Peyer's patch (tissue), 4 donors: ENCODE data around the gene DDX27. TPM values are rescaled to one million over a fixed set of nuclear protein-coding genes. Genes with fewer than 3 reads are reported as not detected.

Experiments
- DNase-seq, 3 donors: peaks; one replicate each; pipeline ENCODE4 v3.0.0-alpha.2; 2017 to 2019
- H3K27ac ChIP-seq, 4 donors: fragments of 200-600 bp; sonication (generic); one replicate each; pipeline ENCODE4 v1.5.1; 2016 to 2019
- H3K27me3 ChIP-seq, 2 donors: fragments of 200-600 bp; sonication (generic); one replicate each; pipeline ENCODE4 v1.5.1; 2019
- H3K36me3 ChIP-seq, 3 donors: fragments of 200-600 bp; sonication (generic); one replicate each; pipeline ENCODE4 v1.5.1; 2016 to 2019
- H3K4me1 ChIP-seq, 4 donors: fragments of 200-600 bp; sonication (generic); one replicate each; pipeline ENCODE4 v1.5.1; 2016 to 2019
- H3K4me3 ChIP-seq, 4 donors: fragments of 200-600 bp; sonication (generic); 1 replicate in 3 of 4; 2 replicates in 1 of 4; pipeline ENCODE4 v1.5.1; 2016 to 2019; ENCODE audit warnings: mild to moderate bottlenecking in 1 of 4
- H3K9me3 ChIP-seq, 4 donors: fragments of 200-600 bp; sonication (generic); one replicate each; pipeline ENCODE4 v1.5.1; 2016 to 2019; ENCODE audit warnings: mild to moderate bottlenecking in 1 of 4
- POLR2A ChIP-seq, 2 donors: fragments of 450-650 bp; IDR thresholded peaks; one replicate each; pipeline ENCODE4 v1.5.1; 2017; ENCODE audit warnings: antibody characterized with exemption in 2 of 2, mild to moderate bottlenecking in 2 of 2, moderate library complexity in 2 of 2
- total RNA-seq, 4 donors: library from RNA; depleted of rRNA; stranded (reverse); fragments of >200 nt; gene quantifications; one replicate each; pipeline ENCODE4 v1.1.0, GENCODE V29; 2016
- TF ChIP-seq, protein P1 (sequence below), 6 experiments: fragments of 450-650 bp in 4 of 6; fragments of 200-600 bp in 2 of 6; sonication (generic) in 1 of 6; IDR thresholded peaks; one replicate each; pipeline ENCODE4 v1.5.1; 2017 to 2019; ENCODE audit warnings: antibody characterized with exemption in 6 of 6, mild to moderate bottlenecking in 3 of 6, moderate library complexity in 1 of 6

The DDX27 gene
- total RNA-seq, 4 donors from 2014 or later = 23.1 to 81.7 (median 39.2) TPM

DNA sequence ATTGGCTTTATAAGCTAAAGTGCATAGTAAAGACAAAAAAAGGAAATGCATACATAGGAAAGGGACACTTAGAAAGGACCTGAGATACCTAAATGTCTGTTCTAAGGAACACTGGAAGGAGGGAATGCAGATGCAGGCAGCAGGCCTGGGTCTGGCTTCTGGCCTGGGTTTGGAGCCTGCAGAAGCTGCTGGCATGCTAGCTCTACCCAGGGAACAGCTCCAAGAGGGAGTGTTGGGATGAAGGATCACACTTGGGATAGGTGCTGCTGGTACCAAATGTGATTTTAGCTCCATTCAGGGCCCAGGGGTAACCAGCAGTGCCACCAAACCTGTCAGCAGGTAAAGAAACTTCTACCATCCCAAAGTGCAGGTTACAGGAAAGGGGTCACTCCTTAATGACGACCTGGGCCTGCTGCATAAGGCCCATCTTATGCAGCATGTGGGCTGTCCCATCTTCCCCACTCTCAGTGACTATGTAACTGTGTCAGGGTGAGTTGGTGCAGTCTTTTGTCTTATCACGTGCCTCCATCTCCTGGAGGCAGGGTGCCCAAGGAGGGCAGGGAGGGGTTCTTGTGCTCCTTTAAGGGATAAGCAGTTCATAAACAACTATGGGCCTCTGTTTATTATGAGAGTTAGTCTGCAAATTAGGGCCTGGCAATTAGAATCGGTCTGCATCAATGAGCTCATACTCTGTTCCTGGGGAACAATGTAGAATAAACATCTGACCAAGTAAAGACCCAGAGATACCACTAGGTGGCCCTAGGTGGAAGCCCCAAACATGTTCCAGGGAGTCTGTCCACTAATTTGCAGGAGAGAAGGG is 26.9 kb downstream of the DDX27 start:
- H3K4me3 ChIP-seq = no peak overlapping the region
- peak overlapping the region in 1 of 4 donors; percentile 18 for H3K27ac ChIP-seq
- peaks cover 0 to 4% (median 0%) of the 10 kb centered on the region in 4 donors for H3K4me1 ChIP-seq
- H3K27me3 ChIP-seq = no peaks in the 10 kb centered on the region
- TF ChIP-seq, protein P1, sequence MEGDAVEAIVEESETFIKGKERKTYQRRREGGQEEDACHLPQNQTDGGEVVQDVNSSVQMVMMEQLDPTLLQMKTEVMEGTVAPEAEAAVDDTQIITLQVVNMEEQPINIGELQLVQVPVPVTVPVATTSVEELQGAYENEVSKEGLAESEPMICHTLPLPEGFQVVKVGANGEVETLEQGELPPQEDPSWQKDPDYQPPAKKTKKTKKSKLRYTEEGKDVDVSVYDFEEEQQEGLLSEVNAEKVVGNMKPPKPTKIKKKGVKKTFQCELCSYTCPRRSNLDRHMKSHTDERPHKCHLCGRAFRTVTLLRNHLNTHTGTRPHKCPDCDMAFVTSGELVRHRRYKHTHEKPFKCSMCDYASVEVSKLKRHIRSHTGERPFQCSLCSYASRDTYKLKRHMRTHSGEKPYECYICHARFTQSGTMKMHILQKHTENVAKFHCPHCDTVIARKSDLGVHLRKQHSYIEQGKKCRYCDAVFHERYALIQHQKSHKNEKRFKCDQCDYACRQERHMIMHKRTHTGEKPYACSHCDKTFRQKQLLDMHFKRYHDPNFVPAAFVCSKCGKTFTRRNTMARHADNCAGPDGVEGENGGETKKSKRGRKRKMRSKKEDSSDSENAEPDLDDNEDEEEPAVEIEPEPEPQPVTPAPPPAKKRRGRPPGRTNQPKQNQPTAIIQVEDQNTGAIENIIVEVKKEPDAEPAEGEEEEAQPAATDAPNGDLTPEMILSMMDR (IDR thresholded peaks at IDR 0.05) = peak; percentile 40 to 70 (median 58)
- no peak for TF ChIP-seq POLR2A (IDR thresholded peaks at IDR 0.05)
- DNase-seq = no peak
- no peaks in the 10 kb centered on the region for H3K9me3 ChIP-seq
- peaks cover 0 to 97% (median 0%) of the 10 kb centered on the region in 3 donors for H3K36me3 ChIP-seq

DNA sequence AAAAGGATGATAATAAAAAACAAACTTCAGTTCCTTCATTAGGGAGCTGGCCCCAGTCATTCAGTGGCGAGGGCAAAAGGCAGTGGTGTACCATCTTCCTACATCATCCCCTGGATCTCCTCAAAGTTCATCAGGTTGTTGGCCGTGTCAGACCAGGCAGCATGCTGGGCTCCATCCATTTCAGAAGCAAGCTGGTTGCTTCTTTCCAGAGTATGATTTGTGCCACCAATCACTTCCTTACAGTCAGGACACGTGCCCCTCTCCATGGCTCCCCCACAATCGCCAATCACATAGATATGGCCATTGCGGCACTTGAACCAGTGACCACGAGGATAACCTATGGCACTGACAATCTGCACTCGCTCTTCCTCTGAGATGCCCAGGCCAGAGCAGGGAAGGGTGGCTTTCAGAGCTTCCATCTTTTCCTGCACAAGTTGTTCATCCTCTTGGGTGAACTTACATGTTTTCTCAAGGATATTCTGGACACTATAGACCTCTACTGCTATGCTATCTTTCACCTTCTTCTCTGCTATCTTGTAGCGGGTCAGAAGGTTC is 28.0 kb downstream of the DDX27 start:
- no peak overlapping the region for H3K4me3 ChIP-seq
- H3K27me3 ChIP-seq = no peaks in the 10 kb centered on the region
- DNase-seq = no peak
- TF ChIP-seq POLR2A (IDR thresholded peaks at IDR 0.05) = no peak
- TF ChIP-seq, protein P1 (IDR thresholded peaks at IDR 0.05) = no peak
- peaks cover 0 to 4% (median 0%) of the 10 kb centered on the region in 4 donors for H3K4me1 ChIP-seq
- no peaks in the 10 kb centered on the region for H3K9me3 ChIP-seq
- H3K27ac ChIP-seq = no peak overlapping the region
- peaks cover 0 to 97% (median 0%) of the 10 kb centered on the region in 3 donors for H3K36me3 ChIP-seq

DNA sequence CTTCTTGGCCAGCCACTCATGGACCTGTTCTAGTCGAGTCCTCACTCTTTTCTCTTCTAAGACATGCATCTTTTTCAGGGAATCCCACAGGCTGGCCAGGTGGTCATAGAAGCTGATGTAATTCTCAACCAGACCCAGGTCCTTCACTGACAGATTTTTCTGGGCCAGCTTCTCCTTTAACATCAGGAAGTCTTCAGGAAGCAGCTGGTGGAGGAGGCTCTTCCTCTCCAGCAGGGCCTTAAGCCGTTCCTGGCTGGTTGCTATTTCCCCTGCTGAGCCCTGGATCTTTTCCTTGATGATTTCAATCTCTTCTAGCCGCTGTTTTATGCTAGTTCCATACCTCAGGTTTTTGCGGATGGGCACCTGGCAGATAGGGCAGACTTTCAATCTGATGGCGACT is 28.6 kb downstream of the DDX27 start:
- Histone ChIP-seq H3K4me1 (peaks cover 0 to 4% (median 0%) of the 10 kb centered on the region in 4 donors), H3K27me3 (no peaks in the 10 kb centered on the region), H3K27ac (no peak overlapping the region), H3K9me3 (no peaks in the 10 kb centered on the region), H3K36me3 (peaks cover 0 to 97% (median 0%) of the 10 kb centered on the region in 3 donors), H3K4me3 (no peak overlapping the region)
- DNase-seq = no peak
- TF ChIP-seq POLR2A (IDR thresholded peaks at IDR 0.05) = no peak
- TF ChIP-seq, protein P1 (IDR thresholded peaks at IDR 0.05) = no peak

DNA sequence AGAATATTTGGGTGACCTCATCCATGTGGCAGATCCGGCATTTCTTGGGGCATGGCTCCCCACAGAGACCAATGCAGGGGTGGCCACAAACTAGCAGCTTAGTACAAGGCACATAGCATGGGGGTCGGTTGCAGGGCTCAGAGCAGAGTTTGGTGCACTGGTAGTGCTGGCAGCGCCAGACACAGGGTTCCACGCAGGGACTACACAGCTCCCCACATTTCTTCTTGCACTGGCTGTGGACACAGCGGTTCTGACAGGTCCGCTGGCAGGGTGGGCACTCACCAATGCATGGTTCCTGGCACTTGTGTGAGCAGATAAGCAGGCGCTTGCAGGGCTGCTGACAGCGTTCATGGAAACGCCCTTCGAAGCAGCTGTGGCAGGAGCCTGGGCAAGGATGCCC is 29.1 kb downstream of the DDX27 start:
- peaks cover 0 to 97% (median 0%) of the 10 kb centered on the region in 3 donors for H3K36me3 ChIP-seq
- no peak overlapping the region for H3K4me3 ChIP-seq
- H3K27ac ChIP-seq = no peak overlapping the region
- DNase-seq = no peak
- TF ChIP-seq, protein P1 (IDR thresholded peaks at IDR 0.05) = no peak
- TF ChIP-seq POLR2A (IDR thresholded peaks at IDR 0.05) = no peak
- no peaks in the 10 kb centered on the region for H3K27me3 ChIP-seq
- H3K9me3 ChIP-seq = no peaks in the 10 kb centered on the region
- peaks cover 0 to 4% (median 0%) of the 10 kb centered on the region in 4 donors for H3K4me1 ChIP-seq

DNA sequence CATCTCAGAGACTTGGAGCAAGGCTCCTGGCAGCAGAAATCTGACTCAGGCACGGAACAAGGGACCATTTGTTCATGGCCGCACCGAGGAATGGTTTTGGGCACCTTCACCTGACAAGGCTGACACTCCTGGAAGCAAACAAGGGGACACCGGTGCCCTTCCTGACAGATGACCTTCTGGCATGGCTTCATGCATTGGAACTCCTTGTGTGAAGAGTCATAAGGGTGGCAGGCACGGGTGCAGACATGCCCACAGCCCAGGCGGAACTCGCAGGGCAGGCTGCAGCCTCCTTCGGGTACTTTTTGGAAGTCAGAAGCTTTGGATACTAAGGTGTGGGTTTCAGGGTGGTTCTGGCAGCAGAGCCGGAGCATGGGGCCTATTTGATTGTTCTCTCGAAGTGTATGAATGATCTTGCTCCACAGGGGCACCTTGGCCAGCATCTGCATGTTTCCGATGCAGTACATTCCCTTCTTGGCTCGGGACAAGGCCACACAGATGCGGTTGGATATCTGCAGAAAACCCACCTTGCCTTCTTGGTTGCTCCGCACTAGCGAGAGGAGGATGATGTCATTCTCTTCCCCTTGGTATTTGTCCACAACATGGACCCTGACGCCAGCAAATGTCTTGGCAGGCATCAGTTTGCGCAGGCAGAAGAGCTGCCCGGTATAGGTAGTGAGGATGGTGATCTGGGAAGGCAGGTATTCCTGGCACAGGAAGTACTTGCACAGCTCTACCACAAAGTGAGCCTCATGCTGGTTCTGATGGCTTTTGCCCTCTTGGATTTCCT is 29.9 kb downstream of the DDX27 start:
- peaks cover 0 to 4% (median 0%) of the 10 kb centered on the region in 4 donors for H3K4me1 ChIP-seq
- no peaks in the 10 kb centered on the region for H3K27me3 ChIP-seq
- peaks cover 0 to 97% (median 0%) of the 10 kb centered on the region in 3 donors for H3K36me3 ChIP-seq
- no peaks in the 10 kb centered on the region for H3K9me3 ChIP-seq
- H3K27ac ChIP-seq = no peak overlapping the region
- no peak for DNase-seq
- H3K4me3 ChIP-seq = no peak overlapping the region
- TF ChIP-seq, protein P1 (IDR thresholded peaks at IDR 0.05) = no peak
- no peak for TF ChIP-seq POLR2A (IDR thresholded peaks at IDR 0.05)
